Liver (tissue), 9 donors: ENCODE measurements around the gene FNBP1. TPM values are rescaled to one million over a fixed set of nuclear protein-coding genes. Genes with fewer than 3 reads are reported as not detected.

Experiments used
- DNase-seq: peaks from one replicate; pipeline ENCODE4 v3.0.0-alpha.2; 2017; ENCODE audit warnings: low spot score
- H3K27ac ChIP-seq, 2 donors: one replicate each; pipeline ENCODE4 v1.7.0; 2013; ENCODE audit warnings: inconsistent platforms in 2 of 2, low read length in 2 of 2, control low read depth in 1 of 2, low read depth in 1 of 2, mild to moderate bottlenecking in 1 of 2
- H3K27me3 ChIP-seq, 4 donors: one replicate each; pipeline versions ENCODE4 v1.6.1 to v1.7.0; 2013; ENCODE audit warnings: low read length in 3 of 4, inconsistent platforms in 1 of 4, mild to moderate bottlenecking in 1 of 4, moderate library complexity in 1 of 4; ENCODE audit not compliant: control insufficient read depth in 4 of 4, insufficient read depth in 4 of 4
- H3K36me3 ChIP-seq, 4 donors: one replicate each; pipeline versions ENCODE4 v1.6.1 to v1.7.0; 2013; ENCODE audit warnings: low read length in 3 of 4, mild to moderate bottlenecking in 3 of 4, low read depth in 1 of 4, moderate library complexity in 1 of 4; ENCODE audit not compliant: control insufficient read depth in 4 of 4, insufficient read depth in 3 of 4
- H3K4me1 ChIP-seq, 4 donors: one replicate each; pipeline versions ENCODE4 v1.6.1 to v1.7.0; 2013; ENCODE audit warnings: low read length in 3 of 4, mild to moderate bottlenecking in 3 of 4, moderate library complexity in 1 of 4; ENCODE audit not compliant: control insufficient read depth in 4 of 4, insufficient read depth in 4 of 4
- H3K4me3 ChIP-seq, 3 donors: one replicate each; pipeline versions ENCODE4 v1.6.1 to v1.7.0; 2013; ENCODE audit warnings: low read length in 3 of 3, control low read depth in 1 of 3, low read depth in 1 of 3, mild to moderate bottlenecking in 1 of 3
- H3K9ac ChIP-seq, 2 donors: one replicate each; pipeline ENCODE4 v1.7.0; 2013; ENCODE audit warnings: low read length in 2 of 2, mild to moderate bottlenecking in 2 of 2, moderate library complexity in 2 of 2, control low read depth in 1 of 2, low read depth in 1 of 2
- H3K9me3 ChIP-seq, 4 donors: one replicate each; pipeline versions ENCODE4 v1.6.1 to v1.7.0; 2013; ENCODE audit warnings: low read length in 3 of 4; ENCODE audit not compliant: control insufficient read depth in 4 of 4
- ATF3 ChIP-seq: IDR thresholded peaks from 2 replicates; pipeline ENCODE4 v1.6.1; 2016; ENCODE audit warnings: antibody characterized with exemption
- CTCF ChIP-seq: fragments of 150-350 bp; IDR thresholded peaks from 2 replicates; pipeline ENCODE4 v1.5.1; 2017; ENCODE audit warnings: improper control_type of control experiment, low read depth, low read length; ENCODE audit not compliant: missing input control
- EGR1 ChIP-seq, 2 donors: IDR thresholded peaks; 2 replicates each; pipeline ENCODE4 v1.6.1; 2016 to 2018; ENCODE audit warnings: antibody characterized with exemption in 2 of 2, low read depth in 2 of 2
- FOXA1 ChIP-seq: IDR thresholded peaks from 2 replicates; pipeline ENCODE4 v1.6.1; 2016; ENCODE audit warnings: antibody characterized with exemption
- FOXA2 ChIP-seq: IDR thresholded peaks from 2 replicates; pipeline ENCODE4 v1.6.1; 2016; ENCODE audit warnings: antibody characterized with exemption
- GABPA ChIP-seq, 2 donors: IDR thresholded peaks in 1 of 2; conservative IDR thresholded peaks in 1 of 2; 2 replicates each; pipeline ENCODE4 v1.6.1; 2016; ENCODE audit warnings: antibody characterized with exemption in 2 of 2, mild to moderate bottlenecking in 1 of 2, moderate library complexity in 1 of 2
- HNF4A ChIP-seq, 2 donors: conservative IDR thresholded peaks; 2 replicates each; pipeline ENCODE4 v1.6.1; 2016; ENCODE audit warnings: antibody characterized with exemption in 2 of 2, mild to moderate bottlenecking in 2 of 2
- HNF4G ChIP-seq: IDR thresholded peaks from 2 replicates; pipeline ENCODE4 v1.6.1; 2016; ENCODE audit warnings: antibody characterized with exemption
- JUND ChIP-seq, 2 donors: IDR thresholded peaks; 2 replicates each; pipeline ENCODE4 v1.6.1; 2016; ENCODE audit warnings: antibody characterized with exemption in 2 of 2
- MAX ChIP-seq: IDR thresholded peaks from 2 replicates; pipeline ENCODE4 v1.6.1; 2016; ENCODE audit warnings: antibody characterized with exemption
- NR2F2 ChIP-seq: IDR thresholded peaks from 2 replicates; pipeline ENCODE4 v1.6.1; 2016; ENCODE audit warnings: antibody characterized with exemption
- RAD21 ChIP-seq, 2 donors: IDR thresholded peaks; 2 replicates each; pipeline ENCODE4 v1.6.1; 2016; ENCODE audit warnings: antibody characterized with exemption in 2 of 2, mild to moderate bottlenecking in 2 of 2
- REST ChIP-seq: IDR thresholded peaks from 2 replicates; pipeline ENCODE4 v1.6.1; 2016; ENCODE audit warnings: antibody characterized with exemption, mild to moderate bottlenecking
- RXRA ChIP-seq, 2 donors: IDR thresholded peaks; 2 replicates each; pipeline ENCODE4 v1.6.1; 2017 to 2018; ENCODE audit warnings: antibody characterized with exemption in 2 of 2, mild to moderate bottlenecking in 1 of 2
- SP1 ChIP-seq: IDR thresholded peaks from 2 replicates; pipeline ENCODE4 v1.6.1; 2018; ENCODE audit warnings: antibody characterized with exemption, mild to moderate bottlenecking
- TAF1 ChIP-seq: conservative IDR thresholded peaks from 2 replicates; pipeline ENCODE4 v1.6.1; 2016; ENCODE audit warnings: antibody characterized with exemption, mild to moderate bottlenecking
- YY1 ChIP-seq: IDR thresholded peaks from 2 replicates; pipeline ENCODE4 v1.6.1; 2016; ENCODE audit warnings: antibody characterized with exemption, mild to moderate bottlenecking
- ZBTB33 ChIP-seq: IDR thresholded peaks from 2 replicates; pipeline ENCODE4 v1.6.1; 2016; ENCODE audit warnings: antibody characterized with exemption
- WGBS: extraction: QIAGEN DNeasy Blood & Tissue Kit; methylation state at CpG from one replicate; pipeline ENCODE4 v1.1.7; 2013; 5-methylcytosine and 5-hydroxymethylcytosine counted together
- polyA plus RNA-seq, 2 donors: library from polyadenylated mRNA; stranded (reverse) in 1 of 2; unstranded in 1 of 2; fragments of 200-250 nt in 1 of 2; fragments of >200 nt in 1 of 2; fragmentation: Nextera tagmentation in 1 of 2; extraction: Ambion mirVana in 1 of 2; gene quantifications; one replicate each; pipeline versions ENCODE4 v1.2.1 to v1.2.3, GENCODE V29; 2013 to 2015
- total RNA-seq, 2 donors: library from RNA; depleted of rRNA; stranded (reverse); fragments of >200 nt; gene quantifications; one replicate each; pipeline ENCODE4 v1.2.3, GENCODE V29; 2014
- donor health status: healthy.
- donor health status: healthy.
- donor health status: healthy.
- donor health status: healthy.
- donor health status: healthy.

FNBP1 gene
- total and polyA plus RNA-seq, 4 donors, result 6.6 to 15.6 (median 12.3) TPM

GRCh38 chr9:129840034-129840433 lies 203.0 kb downstream of the FNBP1 start:
- H3K9me3 ChIP-seq, result no peaks in the 10 kb centered on the region
- no peak overlapping the region for H3K27ac ChIP-seq
- H3K27me3 ChIP-seq, result no peaks in the 10 kb centered on the region
- no peak for DNase-seq
- H3K9ac ChIP-seq, result no peak overlapping the region
- peaks cover 0 to 12% (median 11%) of the 10 kb centered on the region in 4 donors for H3K4me1 ChIP-seq
- 90% methylated on average over 8 of the region's 8 CpGs for WGBS
- peaks cover 0 to 2% (median 0%) of the 10 kb centered on the region in 4 donors for H3K36me3 ChIP-seq
- no peak overlapping the region for H3K4me3 ChIP-seq
- TF ChIP-seq MAX (no peak), YY1 (no peak), JUND (IDR thresholded peaks at IDR 0.05) (no peak), CTCF (no peak), FOXA1 (no peak), ATF3 (no peak), GABPA (IDR thresholded peaks at IDR 0.05 in 1 of 2, conservative IDR thresholded peaks at IDR 0.05 in 1 of 2) (no peak), FOXA2 (no peak), NR2F2 (no peak), RXRA (IDR thresholded peaks at IDR 0.05) (no peak), RAD21 (IDR thresholded peaks at IDR 0.05) (no peak), SP1 (no peak), HNF4G (no peak), ZBTB33 (no peak), HNF4A (conservative IDR thresholded peaks at IDR 0.05) (no peak), TAF1 (no peak), REST (no peak), EGR1 (IDR thresholded peaks at IDR 0.05; ENCODE audit: low read depth in 2 of 2) (no peak)
